ENCODE data around the gene RAB11FIP4. TPM values are rescaled to one million over a fixed set of nuclear protein-coding genes. Genes with fewer than 3 reads are reported as not detected.

The RAB11FIP4 gene
- total and polyA plus RNA-seq, 2 of the 8 experiments (the other 6 are each of a cell fraction or from before 2014, with no cell fraction given), result 21.7 to 53.2 TPM

GRCh38 chr17:31444026-31444425 lies 52.6 kb downstream of the RAB11FIP4 start:
- H3K79me2 ChIP-seq (ENCODE audit: control insufficient read depth in 1 of 2, insufficient read depth in 2 of 2, low read length in 2 of 2), result no peaks in the 10 kb centered on the region
- H3K18ac ChIP-seq (ENCODE audit: extremely low read depth, low read length), result no peak overlapping the region
- TF ChIP-seq KDM1A (IDR thresholded peaks at IDR 0.05; ENCODE audit: borderline replicate concordance, low read length) (no peak), POLR2AphosphoS5 (IDR thresholded peaks at IDR 0.05; ENCODE audit: low read depth, low read length) (no peak), PHF8 (conservative IDR thresholded peaks at IDR 0.05; ENCODE audit: low read depth, low read length) (no peak), USF2 (IDR thresholded peaks at IDR 0.05; ENCODE audit: low read length) (no peak)
- TF ChIP-seq, protein P1, sequence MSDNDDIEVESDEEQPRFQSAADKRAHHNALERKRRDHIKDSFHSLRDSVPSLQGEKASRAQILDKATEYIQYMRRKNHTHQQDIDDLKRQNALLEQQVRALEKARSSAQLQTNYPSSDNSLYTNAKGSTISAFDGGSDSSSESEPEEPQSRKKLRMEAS (IDR thresholded peaks at IDR 0.05), result no peak
- TF ChIP-seq, protein P2, sequence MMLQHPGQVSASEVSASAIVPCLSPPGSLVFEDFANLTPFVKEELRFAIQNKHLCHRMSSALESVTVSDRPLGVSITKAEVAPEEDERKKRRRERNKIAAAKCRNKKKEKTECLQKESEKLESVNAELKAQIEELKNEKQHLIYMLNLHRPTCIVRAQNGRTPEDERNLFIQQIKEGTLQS (IDR thresholded peaks at IDR 0.05; ENCODE audit: insufficient read depth, low read depth, low read length), result no peak
- no peaks in the 10 kb centered on the region for H3K23me2 ChIP-seq (ENCODE audit: low read depth, low read length)
- WGBS, 2 experiments (ENCODE audit: extremely low coverage in 1 of 2, insufficient coverage in 1 of 2, insufficient read length in 1 of 2, insufficient replicate concordance in 2 of 2, low coverage in 1 of 2, low lambda C conversion rate in 2 of 2, missing lambda C conversion rate in 1 of 2), result 96% methylated on average over 2 of the region's 2 CpGs; no CpG with 5 or more reads in 1 of the 2 experiments
- no peak overlapping the region for H3K56ac ChIP-seq (replicated peaks; ENCODE audit: insufficient read length, low read depth, low read length)
- H3K4me1 ChIP-seq (replicated peaks in 1 of 4; ENCODE audit: control insufficient read depth in 3 of 4, insufficient read depth in 4 of 4, low read length in 3 of 4), result peaks cover 0 to 2% (median under 1%) of the 10 kb centered on the region in 4 experiments; a peak in 1 of 7 replicates
- H2AFZ ChIP-seq (ENCODE audit: low read length), result no peak overlapping the region
- no peak overlapping the region for H3K14ac ChIP-seq (ENCODE audit: insufficient read length)
- no peak overlapping the region for H3K4ac ChIP-seq (replicated peaks; ENCODE audit: insufficient read length, low read depth, low read length)
- H3K27ac ChIP-seq (ENCODE audit: low read depth, low read length), result no peak overlapping the region
- H3K79me1 ChIP-seq (ENCODE audit: low read depth, low read length), result no peaks in the 10 kb centered on the region
- 0 out of 2 replicates have a peak overlapping the region, but pooled peaks have one; percentile 24 for H2AK5ac ChIP-seq (ENCODE audit: low read depth, low read length)
- H4K8ac ChIP-seq (ENCODE audit: extremely low read depth, insufficient read depth, low read length), result no peak overlapping the region
- H2BK12ac ChIP-seq (ENCODE audit: low read depth, low read length), result no peak overlapping the region
- no peaks in the 10 kb centered on the region for H3K27me3 ChIP-seq (replicated peaks in 1 of 4; ENCODE audit: control insufficient read depth in 3 of 4, extremely low read depth in 1 of 4, insufficient read depth in 3 of 4, low read length in 3 of 4)
- POLR2A ChIA-PET (ENCODE audit: partially characterized antibody), result interaction anchor here (0.6 to 0.7 kb wide), 2 partner anchors 73 to 405 kb away, joined by 3 to 4 read pairs; no protein-coding TSS in a partner anchor
- no peak overlapping the region for H3K4me2 ChIP-seq (ENCODE audit: insufficient read depth in 1 of 2, low read depth in 2 of 2, low read length in 2 of 2)
- H4K20me1 ChIP-seq (replicated peaks in 1 of 2; ENCODE audit: control insufficient read depth in 1 of 2, insufficient read depth in 2 of 2, low read length in 2 of 2), result no peaks in the 10 kb centered on the region
- DNase-seq (ENCODE audit: low read depth in 1 of 2, low spot score in 2 of 2) (no peak), FAIRE-seq (no peak)
- no peak overlapping the region for H2BK120ac ChIP-seq (replicated peaks; ENCODE audit: low read depth, low read length)
- no peak overlapping the region for H3K4me3 ChIP-seq (ENCODE audit: extremely low read depth in 1 of 4, insufficient read depth in 2 of 4, low read depth in 3 of 4, low read length in 4 of 4)
- CTCF ChIA-PET (ENCODE audit: partially characterized antibody), result interaction anchor here (0.5 to 17.3 kb wide), 5 partner anchors 38 to 84 kb away, joined by 3 to 325 read pairs (median 3); no protein-coding TSS in a partner anchor
- no peak overlapping the region for H4K91ac ChIP-seq (replicated peaks; ENCODE audit: insufficient read length, low read length)
- no peak overlapping the region for H4K5ac ChIP-seq (ENCODE audit: insufficient read length, low read depth, low read length)
- no peak overlapping the region for H2BK5ac ChIP-seq (ENCODE audit: low read depth, low read length)
- no peak overlapping the region for H3K23ac ChIP-seq (ENCODE audit: insufficient read length)
- no peak overlapping the region for H2BK20ac ChIP-seq (ENCODE audit: low read length)
- H3K36me3 ChIP-seq (ENCODE audit: control insufficient read depth in 2 of 4, insufficient read depth in 4 of 4, low read length in 3 of 4), result no peaks in the 10 kb centered on the region
- H2BK15ac ChIP-seq (ENCODE audit: low read length), result no peak overlapping the region
- H3K9me3 ChIP-seq (ENCODE audit: insufficient read depth in 2 of 2, low read depth in 1 of 2, low read length in 1 of 2), result no peaks in the 10 kb centered on the region
- no peak overlapping the region for H3K9ac ChIP-seq (replicated peaks in 1 of 4; ENCODE audit: extremely low read depth in 1 of 4, low read depth in 3 of 4, low read length in 3 of 4)
